HepG2 (cell line): ENCODE measurements around the gene PLXNA4. TPM values are rescaled to one million over a fixed set of nuclear protein-coding genes. Genes with fewer than 3 reads are reported as not detected.

Experiments used
- ATAC-seq: fragments of 200-7000 bp; cut with Tn5 transposase; 3 replicates; pipeline ENCODE4 v1.9.1; 2020; ENCODE audit warnings: mild to moderate bottlenecking, moderate library complexity
- BruUV-seq: library from RNA; stranded (reverse); fragments of 400-500 nt; replicated peaks from 2 replicates; lab custom pipeline; 2021; lab: Mats Ljungman, UMichigan
- CTCF ChIA-PET: fragments of 300-600 bp; formaldehyde crosslinking; extraction: SDS; loops from one replicate; lab custom pipeline; 2021; ENCODE audit warnings: low total read pairs, inconsistent platforms, low intra/inter-chr PET ratio; lab: Yijun Ruan, JAX
- POLR2A ChIA-PET: fragments of 350-600 bp; sonication (Branson Sonifier 250); formaldehyde crosslinking; loops from one replicate; lab custom pipeline; 2020; ENCODE audit warnings: antibody characterized with exemption, inconsistent platforms; lab: Yijun Ruan, JAX
- DNase-seq: peaks from one replicate; pipeline ENCODE4 v3.0.0-alpha.2; 2015; ENCODE audit warnings: low spot score
- FAIRE-seq: peaks from 3 replicates; lab custom pipeline; 2011; peaks lifted over from hg19 to GRCh38; lab: Jason Lieb, UNC
- H2AFZ ChIP-seq: one replicate; pipeline ENCODE4 v1.6.1; 2011; ENCODE audit warnings: low read length, inconsistent platforms
- H3K27ac ChIP-seq: fragments of 300-600 bp; 3 replicates; pipeline ENCODE4 v1.8.0; 2011; ENCODE audit warnings: mixed run types, mild to moderate bottlenecking, mixed read lengths, low read length, inconsistent platforms; ENCODE audit not compliant: insufficient read depth; ENCODE audit errors: extremely low read length
- H3K27me3 ChIP-seq, 2 experiments: fragments of 200-600 bp in 1 of 2; 2 replicates in 1 of 2; 3 replicates in 1 of 2; pipeline versions ENCODE4 v1.6.0 to v1.8.0; 2011; ENCODE audit warnings: low read length in 2 of 2, mild to moderate bottlenecking in 2 of 2, moderate library complexity in 2 of 2, inconsistent platforms in 1 of 2; ENCODE audit not compliant: insufficient read depth in 2 of 2, control insufficient read depth in 1 of 2
- H3K36me3 ChIP-seq, 2 experiments: fragments of 200-600 bp in 1 of 2; replicated peaks in 1 of 2; 2 replicates in 1 of 2; 3 replicates in 1 of 2; pipeline versions ENCODE4 v1.5.1 to v1.8.0; 2011; ENCODE audit warnings: low read length in 2 of 2, inconsistent platforms in 1 of 2; ENCODE audit not compliant: insufficient read depth in 2 of 2, control insufficient read depth in 1 of 2
- H3K4me1 ChIP-seq: 2 replicates; pipeline ENCODE4 v1.5.1; 2012; ENCODE audit warnings: low read length, inconsistent platforms; ENCODE audit not compliant: insufficient read depth
- H3K4me2 ChIP-seq: 2 replicates; pipeline ENCODE4 v1.6.0; 2011; ENCODE audit warnings: low read depth, low read length, inconsistent platforms
- H3K4me3 ChIP-seq, 3 experiments: fragments of 200-600 bp in 1 of 3; sonication (generic), shearing (Covaris generic) in 1 of 3; replicated peaks in 1 of 3; 2 replicates each; pipeline ENCODE4 v1.5.1; 2011 to 2016; ENCODE audit warnings: low read length in 3 of 3, inconsistent platforms in 2 of 3, low read depth in 2 of 3, mild to moderate bottlenecking in 2 of 3, control low read depth in 1 of 3, mixed read lengths in 1 of 3; ENCODE audit not compliant: insufficient read depth in 1 of 3
- H3K79me2 ChIP-seq: one replicate; pipeline ENCODE4 v1.6.1; 2011; ENCODE audit warnings: low read length, inconsistent platforms; ENCODE audit not compliant: insufficient read depth
- H3K9ac ChIP-seq: 2 replicates; pipeline ENCODE4 v1.6.0; 2011; ENCODE audit warnings: mild to moderate bottlenecking, low read depth, low read length, inconsistent platforms; ENCODE audit not compliant: insufficient read depth
- H3K9me3 ChIP-seq: 2 replicates; pipeline ENCODE4 v1.5.1; 2012; ENCODE audit warnings: mild to moderate bottlenecking, low read length
- H4K20me1 ChIP-seq: 2 replicates; pipeline ENCODE4 v1.6.0; 2011; ENCODE audit warnings: inconsistent platforms, mild to moderate bottlenecking, low read length, moderate library complexity; ENCODE audit not compliant: insufficient read depth
- ARID3A ChIP-seq: IDR thresholded peaks from 2 replicates; pipeline ENCODE4 v1.6.1; 2012; ENCODE audit warnings: low read depth, low read length, improper control_type of control experiment
- JUND ChIP-seq: sonication (generic); formaldehyde crosslinking; IDR thresholded peaks from 2 replicates; pipeline ENCODE4 v1.8.0; 2022; ENCODE audit warnings: mild to moderate bottlenecking, missing genetic modification reagents
- POLR2A ChIP-seq, 2 experiments: IDR thresholded peaks; 2 replicates each; pipeline ENCODE4 v1.6.1; 2011; ENCODE audit warnings: low read depth in 2 of 2, low read length in 2 of 2, mild to moderate bottlenecking in 1 of 2, moderate library complexity in 1 of 2; ENCODE audit not compliant: insufficient read depth in 1 of 2
- SNRNP70 ChIP-seq: fragments of 200-400 bp; formaldehyde crosslinking; IDR thresholded peaks from 2 replicates; pipeline ENCODE4 v1.6.1; 2017; ENCODE audit warnings: mild to moderate bottlenecking, low read depth, low read length, moderate library complexity
- THYN1 ChIP-seq: sonication (generic); formaldehyde crosslinking; IDR thresholded peaks from 2 replicates; pipeline ENCODE4 v1.8.1; 2023; ENCODE audit warnings: low read depth, mild to moderate bottlenecking, moderate library complexity, missing genetic modification reagents, borderline replicate concordance
- XBP1 ChIP-seq: sonication (generic); formaldehyde crosslinking; IDR thresholded peaks from 2 replicates; pipeline ENCODE4 v1.5.0; 2020; ENCODE audit warnings: missing genetic modification reagents
- WGBS: methylation state at CpG from one replicate; pipeline ENCODE4 v1.1.6; 2017; ENCODE audit warnings: low lambda C conversion rate; 5-methylcytosine and 5-hydroxymethylcytosine counted together
- in situ Hi-C: cut with HindIII; loops from 2 replicates; pipeline ENCODE4 v1.10.0; 2017; ENCODE audit warnings: low pct_unique_long_range_greater_than_20kb; ENCODE audit not compliant: extremely low pct_ligation_motif_present
- intact Hi-C: fragments of 100-400 bp; cut with micrococcal nuclease; formaldehyde crosslinking; loops from one replicate; pipeline ENCODE4 v1.10.0; 2022; ENCODE audit not compliant: unreplicated experiment
- polyA plus RNA-seq, 8 experiments: library from polyadenylated mRNA; depleted of rRNA in 3 of 8; stranded (reverse) in 7 of 8; unstranded in 1 of 8; fragments of >200 nt; fragmentation: Illumina TruSeq in 4 of 8; extraction: Trizol in 4 of 8; gene quantifications; 2 replicates each; pipeline versions ENCODE4 v1.2.1 to v1.2.3, GENCODE V29; 2011 to 2016; ENCODE audit warnings: low read depth in 4 of 8, missing spikeins in 1 of 8, mixed read lengths in 1 of 8; ENCODE audit not compliant: insufficient read depth in 1 of 8
- total RNA-seq, 5 experiments: library from RNA; depleted of rRNA; stranded (reverse); fragments of >200 nt; fragmentation: Illumina TruSeq; extraction: Trizol; gene quantifications; 2 replicates each; pipeline ENCODE4 v1.2.3, GENCODE V29; 2016; ENCODE audit warnings: low read depth in 1 of 5
- TF ChIP-seq, protein P1 (sequence below): sonication (generic); formaldehyde crosslinking; IDR thresholded peaks from 2 replicates; pipeline ENCODE4 v1.4.0; 2020; ENCODE audit warnings: low read depth, mild to moderate bottlenecking, missing genetic modification reagents
- TF ChIP-seq, protein P2 (sequence below): sonication (generic); formaldehyde crosslinking; IDR thresholded peaks from 2 replicates; pipeline ENCODE4 v1.4.0; 2020; ENCODE audit warnings: mild to moderate bottlenecking, missing genetic modification reagents
- TF ChIP-seq, protein P3 (sequence below): sonication (generic); formaldehyde crosslinking; IDR thresholded peaks from 2 replicates; pipeline ENCODE4 v1.5.0; 2020; ENCODE audit warnings: mild to moderate bottlenecking, missing genetic modification reagents

PLXNA4 gene
- total and polyA plus RNA-seq, 2 of the 13 experiments (the other 11 are each of a cell fraction or from before 2014, with no cell fraction given) = 0.01 to 0.04 TPM

- peaks cover 4 to 47% of the 10 kb centered on the region in 2 experiments; a peak in 4 of 5 replicates for H3K27me3 ChIP-seq
- H3K4me3 ChIP-seq = no peak overlapping the region
- H3K79me2 ChIP-seq = no peaks in the 10 kb centered on the region
- no peak overlapping the region for H3K27ac ChIP-seq
- TF ChIP-seq, protein P1, sequence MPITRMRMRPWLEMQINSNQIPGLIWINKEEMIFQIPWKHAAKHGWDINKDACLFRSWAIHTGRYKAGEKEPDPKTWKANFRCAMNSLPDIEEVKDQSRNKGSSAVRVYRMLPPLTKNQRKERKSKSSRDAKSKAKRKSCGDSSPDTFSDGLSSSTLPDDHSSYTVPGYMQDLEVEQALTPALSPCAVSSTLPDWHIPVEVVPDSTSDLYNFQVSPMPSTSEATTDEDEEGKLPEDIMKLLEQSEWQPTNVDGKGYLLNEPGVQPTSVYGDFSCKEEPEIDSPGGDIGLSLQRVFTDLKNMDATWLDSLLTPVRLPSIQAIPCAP (CRISPR knock-in tag) = no peak
- TF ChIP-seq, all 625 proteins: peak for 0
- in situ Hi-C loops = no loop called here
- BruUV-seq = no TSS peak
- intact Hi-C loops = no loop called here
- no peak for FAIRE-seq
- ChIA-PET CTCF (no interaction called here), POLR2A (no interaction called here)
- no peaks in the 10 kb centered on the region for H4K20me1 ChIP-seq
- H2AFZ ChIP-seq = no peak overlapping the region
- H3K9ac ChIP-seq = no peak overlapping the region
- no peak overlapping the region for H3K4me2 ChIP-seq
- DNase-seq = no peak
- H3K36me3 ChIP-seq = no peaks in the 10 kb centered on the region
- ATAC-seq = no peak
- no peaks in the 10 kb centered on the region for H3K9me3 ChIP-seq
- no peaks in the 10 kb centered on the region for H3K4me1 ChIP-seq
- WGBS = 4% methylated on average over 5 of the region's 8 CpGs
Measured at GRCh38 chr7:132475037-132475668, 101.1 kb downstream of the PLXNA4 start.

DNA sequence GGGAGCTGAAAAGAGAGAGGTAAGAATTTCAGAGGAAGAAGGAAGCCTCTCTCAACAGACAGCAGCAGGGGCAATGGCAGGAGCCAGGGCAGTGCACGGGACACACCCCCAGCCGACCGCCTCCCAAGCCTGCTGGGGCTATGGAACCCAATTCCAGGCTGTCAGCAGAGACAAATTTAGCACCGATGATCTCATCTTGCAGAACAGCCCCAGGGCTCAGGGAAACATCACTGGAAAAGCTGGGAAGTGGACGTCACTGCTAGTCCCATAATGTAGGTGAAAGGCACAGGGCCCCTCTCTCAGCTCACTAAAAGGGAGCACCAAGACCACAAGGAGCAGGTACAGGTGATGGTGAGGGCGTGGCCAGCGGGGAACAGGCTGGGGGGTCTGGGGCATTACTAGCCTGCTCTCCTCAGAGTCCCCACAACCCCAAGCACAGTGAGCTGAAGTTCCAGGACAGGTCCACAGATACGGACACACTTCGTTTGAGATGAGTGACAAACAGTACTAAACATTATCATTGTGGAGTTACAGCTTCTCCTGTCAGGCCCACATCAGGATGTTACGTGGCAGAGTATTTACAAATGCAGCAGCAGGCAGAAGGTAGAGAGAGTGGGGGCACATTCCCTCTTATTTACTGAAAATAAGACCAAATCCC, 103.7 kb downstream of the PLXNA4 start:
- CTCF ChIA-PET = no interaction called here
- Histone ChIP-seq H3K27me3 (peaks cover 4 to 50% of the 10 kb centered on the region in 2 experiments; a peak in 4 of 5 replicates), H3K4me3 (no peak overlapping the region), H3K4me2 (no peak overlapping the region), H3K79me2 (no peaks in the 10 kb centered on the region), H2AFZ (no peak overlapping the region), H3K36me3 (no peaks in the 10 kb centered on the region), H3K9me3 (no peaks in the 10 kb centered on the region), H4K20me1 (no peaks in the 10 kb centered on the region), H3K27ac (no peak overlapping the region), H3K9ac (no peak overlapping the region), H3K4me1 (no peaks in the 10 kb centered on the region)
- no TSS peak for BruUV-seq
- in situ Hi-C loops (no loop called here), intact Hi-C loops (no loop called here)
- POLR2A ChIA-PET = no interaction called here
- DNase-seq = no peak
- ATAC-seq = no peak
- FAIRE-seq = no peak
- WGBS = 6% methylated on average over 7 of the region's 10 CpGs
- TF ChIP-seq THYN1 (CRISPR knock-in tag) (no peak), XBP1 (CRISPR knock-in tag) (no peak), JUND (CRISPR knock-in tag) (no peak), SNRNP70 (no peak), ARID3A (no peak), POLR2A (IDR thresholded peaks at IDR 0.05; ENCODE audit: insufficient read depth in 1 of 2, low read depth in 2 of 2, low read length in 2 of 2) (no peak)
- TF ChIP-seq, protein P2, sequence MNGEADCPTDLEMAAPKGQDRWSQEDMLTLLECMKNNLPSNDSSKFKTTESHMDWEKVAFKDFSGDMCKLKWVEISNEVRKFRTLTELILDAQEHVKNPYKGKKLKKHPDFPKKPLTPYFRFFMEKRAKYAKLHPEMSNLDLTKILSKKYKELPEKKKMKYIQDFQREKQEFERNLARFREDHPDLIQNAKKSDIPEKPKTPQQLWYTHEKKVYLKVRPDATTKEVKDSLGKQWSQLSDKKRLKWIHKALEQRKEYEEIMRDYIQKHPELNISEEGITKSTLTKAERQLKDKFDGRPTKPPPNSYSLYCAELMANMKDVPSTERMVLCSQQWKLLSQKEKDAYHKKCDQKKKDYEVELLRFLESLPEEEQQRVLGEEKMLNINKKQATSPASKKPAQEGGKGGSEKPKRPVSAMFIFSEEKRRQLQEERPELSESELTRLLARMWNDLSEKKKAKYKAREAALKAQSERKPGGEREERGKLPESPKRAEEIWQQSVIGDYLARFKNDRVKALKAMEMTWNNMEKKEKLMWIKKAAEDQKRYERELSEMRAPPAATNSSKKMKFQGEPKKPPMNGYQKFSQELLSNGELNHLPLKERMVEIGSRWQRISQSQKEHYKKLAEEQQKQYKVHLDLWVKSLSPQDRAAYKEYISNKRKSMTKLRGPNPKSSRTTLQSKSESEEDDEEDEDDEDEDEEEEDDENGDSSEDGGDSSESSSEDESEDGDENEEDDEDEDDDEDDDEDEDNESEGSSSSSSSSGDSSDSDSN = no peak
- TF ChIP-seq, protein P3, sequence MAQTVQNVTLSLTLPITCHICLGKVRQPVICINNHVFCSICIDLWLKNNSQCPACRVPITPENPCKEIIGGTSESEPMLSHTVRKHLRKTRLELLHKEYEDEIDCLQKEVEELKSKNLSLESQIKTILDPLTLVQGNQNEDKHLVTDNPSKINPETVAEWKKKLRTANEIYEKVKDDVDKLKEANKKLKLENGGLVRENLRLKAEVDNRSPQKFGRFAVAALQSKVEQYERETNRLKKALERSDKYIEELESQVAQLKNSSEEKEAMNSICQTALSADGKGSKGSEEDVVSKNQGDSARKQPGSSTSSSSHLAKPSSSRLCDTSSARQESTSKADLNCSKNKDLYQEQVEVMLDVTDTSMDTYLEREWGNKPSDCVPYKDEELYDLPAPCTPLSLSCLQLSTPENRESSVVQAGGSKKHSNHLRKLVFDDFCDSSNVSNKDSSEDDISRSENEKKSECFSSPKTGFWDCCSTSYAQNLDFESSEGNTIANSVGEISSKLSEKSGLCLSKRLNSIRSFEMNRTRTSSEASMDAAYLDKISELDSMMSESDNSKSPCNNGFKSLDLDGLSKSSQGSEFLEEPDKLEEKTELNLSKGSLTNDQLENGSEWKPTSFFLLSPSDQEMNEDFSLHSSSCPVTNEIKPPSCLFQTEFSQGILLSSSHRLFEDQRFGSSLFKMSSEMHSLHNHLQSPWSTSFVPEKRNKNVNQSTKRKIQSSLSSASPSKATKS (CRISPR knock-in tag) = no peak
